Hepatocyte (in vitro differentiated cells): ENCODE results near the gene ELOVL5.

ENCODE experiments used
- CTCF ChIP-seq: fragments of 200-600 bp; sonication (generic); IDR thresholded peaks from 2 replicates; pipeline ENCODE4 v1.5.1; 2016; ENCODE audit warnings: antibody characterized with exemption, mild to moderate bottlenecking; ENCODE audit not compliant: poor library complexity
- EZH2 ChIP-seq: fragments of 200-600 bp; sonication (generic); IDR thresholded peaks from 2 replicates; pipeline ENCODE4 v1.6.1; 2016; ENCODE audit warnings: antibody characterized with exemption, mild to moderate bottlenecking, borderline replicate concordance
- EZH2phosphoT487 ChIP-seq: fragments of 200-600 bp; sonication (generic); IDR thresholded peaks from one replicate; pipeline ENCODE4 v1.6.1; 2018; ENCODE audit warnings: antibody characterized with exemption, mild to moderate bottlenecking, low read depth, moderate library complexity; ENCODE audit not compliant: unreplicated experiment, severe bottlenecking

GRCh38 chr6:53313784-53314400 is 34.9 kb downstream of the ELOVL5 start:
- no peak for TF ChIP-seq CTCF
- no peak for TF ChIP-seq EZH2phosphoT487
- TF ChIP-seq EZH2: no peak
